ENCODE results near the gene LRRC28. TPM values are rescaled to one million over a fixed set of nuclear protein-coding genes. Genes with fewer than 3 reads are reported as not detected.

LRRC28 gene
- total RNA-seq, 1 donor from 2014 or later: 22.9 TPM

DNA sequence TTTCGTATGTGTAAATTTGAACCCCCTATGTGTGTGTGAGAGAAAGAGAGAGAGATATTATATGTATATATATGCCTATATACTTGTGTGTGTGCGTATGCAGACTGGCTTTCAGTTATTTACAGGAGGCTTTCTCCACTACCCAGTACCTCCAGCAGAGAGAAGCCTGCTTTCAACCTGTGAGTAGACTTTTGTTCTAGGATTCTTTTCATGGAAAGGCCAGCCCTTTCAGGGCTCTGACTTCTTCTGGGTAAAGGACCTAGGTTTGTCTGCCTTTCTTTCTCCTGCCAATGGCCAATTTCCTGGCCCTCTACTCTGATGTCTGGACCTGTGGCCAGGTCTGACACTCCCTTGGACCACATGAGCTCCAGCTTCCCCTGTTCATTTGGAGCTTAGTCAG lies 23.8 kb downstream of the LRRC28 start:
- Histone ChIP-seq H3K4me3 (no peak overlapping the region), H3K9me3 (replicated peaks) (no peaks in the 10 kb centered on the region), H3K4me1 (peaks cover 11% of the 10 kb centered on the region), H3K27me3 (ENCODE audit: low read depth) (no peaks in the 10 kb centered on the region), H3K27ac (replicated peaks) (no peak overlapping the region), H3K36me3 (peaks cover 9% of the 10 kb centered on the region)
- no peak for DNase-seq
- intact Hi-C loops (cut with micrococcal nuclease): no loop called here
- TF ChIP-seq CTCF (IDR thresholded peaks at IDR 0.05; ENCODE audit: borderline replicate concordance): no peak

GRCh38 chr15:99275525-99276128 lies 24.3 kb downstream of the LRRC28 start:
- H3K9me3 ChIP-seq (replicated peaks): no peaks in the 10 kb centered on the region
- no peak for TF ChIP-seq CTCF (IDR thresholded peaks at IDR 0.05; ENCODE audit: borderline replicate concordance)
- intact Hi-C loops (cut with micrococcal nuclease): no loop called here
- no peak overlapping the region for H3K4me3 ChIP-seq
- no peaks in the 10 kb centered on the region for H3K27me3 ChIP-seq (ENCODE audit: low read depth)
- no peak overlapping the region for H3K27ac ChIP-seq (replicated peaks)
- DNase-seq: no peak
- peaks cover 9% of the 10 kb centered on the region for H3K36me3 ChIP-seq
- peaks cover 11% of the 10 kb centered on the region for H3K4me1 ChIP-seq

- peaks cover 16% of the 10 kb centered on the region for H3K4me1 ChIP-seq
Measured at GRCh38 chr15:99279290-99279689, 28.0 kb downstream of the LRRC28 start.

GRCh38 chr15:99279827-99280226 lies 28.5 kb downstream of the LRRC28 start:
- no peak for TF ChIP-seq CTCF (IDR thresholded peaks at IDR 0.05; ENCODE audit: borderline replicate concordance)
- DNase-seq: no peak

More at GRCh38 chr15:99279290-99279689, 28.0 kb downstream of the LRRC28 start:
- Histone ChIP-seq H3K27me3 (ENCODE audit: low read depth) (no peaks in the 10 kb centered on the region), H3K36me3 (peaks cover 9% of the 10 kb centered on the region), H3K4me3 (no peak overlapping the region), H3K9me3 (replicated peaks) (no peaks in the 10 kb centered on the region), H3K27ac (replicated peaks) (no peak overlapping the region)
- TF ChIP-seq CTCF (IDR thresholded peaks at IDR 0.05; ENCODE audit: borderline replicate concordance): no peak
- DNase-seq: no peak
- intact Hi-C loops (cut with micrococcal nuclease): no loop called here

DNA sequence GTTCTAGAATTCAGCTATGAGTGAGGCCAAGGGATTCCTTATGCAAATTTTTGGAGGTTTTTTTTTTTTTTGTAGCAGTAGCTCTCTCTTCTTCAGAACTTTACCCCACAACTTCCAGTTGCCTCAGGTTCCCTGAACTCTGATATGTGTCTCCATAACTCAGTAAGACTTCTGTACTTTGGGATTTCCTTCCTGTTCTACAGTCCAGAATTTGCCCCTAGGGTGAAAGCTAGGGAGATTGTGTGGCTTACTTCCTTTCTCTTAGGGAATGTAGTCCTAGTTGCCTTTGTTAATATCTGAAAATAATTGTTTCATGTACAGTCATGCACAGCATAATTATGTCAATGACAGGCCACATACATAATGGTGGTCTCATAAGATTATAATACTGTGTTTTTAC lies 30.8 kb downstream of the LRRC28 start:
- Histone ChIP-seq H3K27me3 (ENCODE audit: low read depth) (no peaks in the 10 kb centered on the region), H3K9me3 (replicated peaks) (no peaks in the 10 kb centered on the region), H3K4me3 (no peak overlapping the region), H3K4me1 (peaks cover 24% of the 10 kb centered on the region), H3K27ac (replicated peaks) (peak overlapping the region; percentile 44), H3K36me3 (peaks cover 9% of the 10 kb centered on the region)
- intact Hi-C loops (cut with micrococcal nuclease): loop anchor here (10.0 kb wide), 1 partner anchor 473 kb away; no protein-coding TSS in a partner anchor
- DNase-seq: no peak
- no peak for TF ChIP-seq CTCF (IDR thresholded peaks at IDR 0.05; ENCODE audit: borderline replicate concordance)

More at GRCh38 chr15:99279827-99280226, 28.5 kb downstream of the LRRC28 start:
- Histone ChIP-seq H3K4me1 (peaks cover 17% of the 10 kb centered on the region), H3K36me3 (peaks cover 9% of the 10 kb centered on the region), H3K27me3 (ENCODE audit: low read depth) (no peaks in the 10 kb centered on the region), H3K27ac (replicated peaks) (no peak overlapping the region), H3K9me3 (replicated peaks) (no peaks in the 10 kb centered on the region), H3K4me3 (no peak overlapping the region)
- intact Hi-C loops (cut with micrococcal nuclease): loop anchor here (10.0 kb wide), 1 partner anchor 475 kb away; no protein-coding TSS in a partner anchor

Data from left ventricle myocardium inferior (tissue), 1 donor.